Liver (tissue), 3 donors: ENCODE data around the gene LSMEM2.
A peak's percentile ranks its signal among the peaks of the same experiment; 100 is the strongest.

ENCODE experiments used
- ATF3 ChIP-seq: IDR thresholded peaks from 2 replicates; pipeline ENCODE4 v1.6.1; 2016; ENCODE audit warnings: antibody characterized with exemption
- CTCF ChIP-seq: fragments of 150-350 bp; IDR thresholded peaks from 2 replicates; pipeline ENCODE4 v1.5.1; 2017; ENCODE audit warnings: improper control_type of control experiment, low read depth, low read length; ENCODE audit not compliant: missing input control
- RAD21 ChIP-seq, 2 donors: IDR thresholded peaks; 2 replicates each; pipeline ENCODE4 v1.6.1; 2016; ENCODE audit warnings: antibody characterized with exemption in 2 of 2, mild to moderate bottlenecking in 2 of 2
- REST ChIP-seq: IDR thresholded peaks from 2 replicates; pipeline ENCODE4 v1.6.1; 2016; ENCODE audit warnings: antibody characterized with exemption, mild to moderate bottlenecking
- RXRA ChIP-seq, 2 donors: IDR thresholded peaks; 2 replicates each; pipeline ENCODE4 v1.6.1; 2017 to 2018; ENCODE audit warnings: antibody characterized with exemption in 2 of 2, mild to moderate bottlenecking in 1 of 2
- SP1 ChIP-seq: IDR thresholded peaks from 2 replicates; pipeline ENCODE4 v1.6.1; 2018; ENCODE audit warnings: antibody characterized with exemption, mild to moderate bottlenecking
- TAF1 ChIP-seq: conservative IDR thresholded peaks from 2 replicates; pipeline ENCODE4 v1.6.1; 2016; ENCODE audit warnings: antibody characterized with exemption, mild to moderate bottlenecking
- YY1 ChIP-seq: IDR thresholded peaks from 2 replicates; pipeline ENCODE4 v1.6.1; 2016; ENCODE audit warnings: antibody characterized with exemption, mild to moderate bottlenecking
- donor health status: healthy.
- donor health status: healthy.

- TF ChIP-seq CTCF (no peak), YY1 (peak; percentile 87), REST (peak; percentile 47), ATF3 (no peak), SP1 (no peak), TAF1 (no peak), RAD21 (IDR thresholded peaks at IDR 0.05) (peak in 1 of 2 donors; percentile 3), RXRA (IDR thresholded peaks at IDR 0.05) (no peak)
Measured at GRCh38 chr3:50302095-50303012, 23.5 kb downstream of the LSMEM2 start.
